DMS153 treated with DMSO at 0.1 percent for 48 hours (cell line): Measurements from ENCODE around the gene TTLL1.
"Not testable (repeated sequence)": the region's sequence is repeated elsewhere in the genome, so short reads cannot be mapped to it uniquely, and the experiment has no call there.

ENCODE experiments used
- DNase-seq: peaks from one replicate; lab custom pipeline; 2025; ENCODE audit not compliant: unreplicated experiment; lab: John Stamatoyannopoulos, UW

The TTLL1 gene

DNA sequence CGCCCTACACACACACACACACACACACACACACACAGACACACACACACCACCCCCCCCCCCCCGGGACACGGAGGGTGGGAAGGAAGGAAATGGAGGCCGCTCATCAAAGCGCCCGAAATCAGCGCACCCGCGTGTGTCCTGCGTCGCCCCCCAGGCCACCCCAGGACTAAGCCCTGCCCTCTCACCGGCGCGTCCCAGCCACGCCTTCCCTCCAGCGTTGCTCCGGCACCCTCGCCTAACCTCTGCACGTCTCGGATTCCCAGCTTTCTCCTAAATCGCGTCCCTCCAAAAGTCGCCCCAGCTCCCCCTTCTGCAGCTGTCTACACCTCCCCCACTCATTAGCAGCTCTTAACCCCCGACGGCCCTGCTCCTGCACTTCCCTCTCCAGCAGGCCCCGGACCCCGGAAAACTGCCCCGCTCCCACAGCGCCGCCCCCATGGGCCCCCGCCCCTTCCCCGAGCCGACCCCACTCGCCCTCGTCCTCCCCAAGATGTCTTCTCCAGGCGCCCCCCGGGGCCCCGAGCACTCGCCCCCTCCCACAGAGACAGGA, 74.8 kb downstream of the TTLL1 start:
- peak; percentile 4 for DNase-seq

DNA sequence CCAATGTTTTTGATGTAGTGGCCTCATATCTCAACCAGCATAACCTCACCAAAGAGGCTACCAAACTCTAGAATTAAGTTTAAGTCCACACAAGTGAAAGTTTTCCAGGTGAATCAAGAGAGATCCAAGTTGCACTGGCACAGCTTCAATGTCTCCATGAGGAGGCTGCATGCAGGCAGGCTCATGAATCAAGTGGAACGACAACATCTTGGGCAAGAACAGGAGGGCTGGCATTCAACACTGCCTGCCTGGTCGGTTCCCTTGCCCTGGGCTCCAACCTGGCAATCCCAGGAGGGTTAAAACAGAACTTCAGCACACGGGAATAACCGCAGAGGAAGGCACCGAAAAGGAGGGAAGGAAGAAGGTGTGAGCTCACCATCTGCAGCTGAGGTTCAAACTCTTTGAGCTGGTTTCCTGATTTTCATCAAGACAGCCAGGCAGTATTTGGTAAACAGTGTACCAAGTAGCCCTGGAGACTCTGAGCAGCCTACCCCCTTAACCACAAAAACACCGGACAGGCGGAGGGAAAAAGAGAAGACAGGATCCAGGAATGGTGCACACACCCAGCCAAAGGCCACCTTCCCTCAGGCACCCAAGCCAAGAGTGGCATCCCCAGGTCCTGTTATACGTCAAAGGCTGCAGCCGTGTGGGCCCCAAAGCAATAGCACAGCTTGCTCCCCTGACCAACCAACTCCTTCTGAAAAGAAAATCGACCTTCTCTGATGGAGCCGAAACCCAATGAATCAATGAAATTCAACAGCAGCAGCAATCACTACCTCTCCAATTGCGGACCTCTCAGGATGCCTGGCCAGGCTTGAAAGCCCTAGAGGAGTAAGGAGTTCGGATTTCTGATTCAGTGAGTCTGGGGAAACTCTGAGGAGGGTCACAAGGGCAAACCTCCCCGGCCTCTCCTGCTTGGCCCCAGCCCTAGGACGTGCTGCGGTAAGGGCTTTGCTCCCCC, 75.6 kb downstream of the TTLL1 start:
- no peak for DNase-seq

DNA sequence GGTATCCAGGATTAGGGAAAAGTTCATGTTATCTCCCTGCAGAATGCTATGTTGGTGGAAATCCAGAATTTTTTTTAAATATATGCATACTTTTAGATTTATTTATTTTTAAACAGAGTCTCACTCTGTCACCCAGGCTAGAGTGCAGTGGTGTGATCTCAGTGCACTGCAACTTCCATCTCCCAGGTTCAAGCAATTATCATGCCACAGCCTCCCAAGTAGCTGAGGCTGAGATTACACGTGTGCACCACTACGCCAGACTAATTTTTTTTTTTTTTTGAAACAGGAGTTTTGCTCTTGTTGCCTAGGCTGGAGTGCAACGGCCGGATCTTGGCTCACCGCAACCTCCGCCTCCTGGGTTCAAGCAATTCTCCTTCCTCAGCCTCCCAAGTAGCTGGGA, 76.8 kb downstream of the TTLL1 start:
- no peak for DNase-seq

DNA sequence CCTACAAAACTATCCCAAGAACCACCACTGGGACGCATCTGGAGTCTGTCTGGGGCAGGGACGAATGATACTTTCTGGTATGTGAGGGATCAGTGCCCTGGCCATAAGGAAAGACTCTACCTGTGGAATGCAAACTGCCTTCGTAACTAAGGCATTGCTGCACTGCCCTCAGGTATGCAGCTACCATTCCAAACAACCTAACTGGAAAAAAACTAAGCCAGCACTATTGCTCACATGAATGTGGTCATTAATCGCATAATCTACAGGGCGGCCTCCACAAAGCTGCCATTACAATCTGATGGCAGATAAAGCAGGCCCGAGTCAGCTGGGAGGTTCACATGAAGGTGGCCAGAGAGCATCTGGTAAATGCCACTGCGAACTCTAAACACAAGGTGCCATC, 78.1 kb downstream of the TTLL1 start:
- no peak for DNase-seq

DNA sequence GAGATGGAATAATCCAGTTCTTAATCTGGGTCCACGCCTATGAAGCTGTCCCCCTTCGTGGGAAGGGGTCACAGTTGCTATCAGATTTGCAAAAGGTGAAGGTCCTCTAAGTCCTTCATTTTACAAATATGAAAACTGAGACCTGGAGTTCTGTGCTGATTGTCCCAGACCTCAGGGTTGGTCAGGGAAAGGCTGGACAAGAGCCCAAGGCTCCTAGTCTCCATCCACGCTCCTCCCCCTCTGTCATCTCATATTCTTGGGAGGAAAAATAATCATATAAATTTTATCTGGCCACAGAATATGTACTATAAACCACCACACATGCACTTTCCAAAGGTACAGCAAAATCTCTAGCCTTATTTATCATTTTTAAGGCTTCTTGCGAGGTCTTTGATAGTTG, 79.7 kb downstream of the TTLL1 start:
- DNase-seq, result no peak

DNA sequence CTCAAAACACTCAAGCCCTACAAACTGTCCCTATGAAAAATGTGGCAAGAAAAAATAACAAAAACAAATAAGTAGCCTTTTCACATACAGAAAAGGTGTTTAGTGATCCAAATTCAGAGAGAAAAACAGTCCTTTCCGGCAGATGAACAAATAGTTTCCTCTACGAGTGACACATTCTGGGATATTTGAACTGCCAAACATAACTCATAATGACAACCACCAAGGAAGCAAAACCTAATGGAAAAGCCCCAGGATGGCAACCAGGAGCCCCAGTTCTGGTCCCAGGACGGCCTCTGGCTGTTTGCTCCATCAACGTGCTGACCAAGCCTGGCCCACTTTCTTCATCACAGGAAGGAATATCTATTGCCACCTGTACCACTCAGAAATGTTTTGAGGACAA, 80.3 kb downstream of the TTLL1 start:
- no peak for DNase-seq

DNA sequence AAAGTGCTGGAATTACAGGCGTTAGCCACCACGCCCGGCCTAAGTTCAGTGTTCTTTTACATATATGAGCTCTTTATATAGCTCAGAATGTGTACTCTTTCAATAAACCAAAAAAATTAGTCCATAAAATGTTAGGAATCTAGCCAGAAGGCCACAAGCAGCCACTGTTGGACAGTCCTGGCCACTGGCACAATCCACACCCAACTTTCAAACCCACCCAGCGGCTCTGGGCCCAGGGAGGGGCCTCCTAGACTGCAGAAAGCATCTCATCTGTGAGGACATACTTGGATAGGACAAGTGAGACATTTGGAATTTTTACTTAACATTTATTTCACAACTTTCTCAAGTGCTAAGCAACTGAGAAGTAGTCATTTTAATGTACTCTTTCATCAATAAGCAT, 80.7 kb downstream of the TTLL1 start:
- no peak for DNase-seq

DNA sequence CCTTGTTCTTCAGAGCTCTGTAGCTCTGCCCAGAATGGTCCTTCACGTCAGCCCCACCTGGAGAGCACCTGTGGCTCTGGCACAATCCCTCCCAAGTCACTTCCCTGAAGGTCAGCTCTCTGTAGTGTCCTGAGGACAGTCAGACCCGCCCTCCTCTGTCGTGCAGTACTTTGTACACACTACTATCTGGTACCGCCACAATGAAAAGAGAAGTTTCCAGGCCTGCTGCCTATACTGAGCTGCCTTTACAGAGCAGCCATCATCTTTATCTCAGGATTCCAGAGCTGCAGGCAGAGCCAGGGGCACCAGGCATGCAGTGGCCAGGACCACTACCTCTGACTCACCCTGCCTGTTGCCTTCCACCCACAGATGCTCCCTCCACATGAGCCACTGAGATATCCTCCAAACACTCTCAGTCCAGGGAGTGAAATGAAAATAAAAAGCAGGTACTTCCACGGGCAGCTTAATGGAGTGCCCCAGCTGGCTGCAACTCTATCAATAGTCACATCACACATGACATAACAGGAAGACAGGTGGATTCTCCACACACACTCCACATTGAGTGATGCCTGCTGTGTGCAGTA, 81.6 kb downstream of the TTLL1 start:
- DNase-seq, result no peak

DNA sequence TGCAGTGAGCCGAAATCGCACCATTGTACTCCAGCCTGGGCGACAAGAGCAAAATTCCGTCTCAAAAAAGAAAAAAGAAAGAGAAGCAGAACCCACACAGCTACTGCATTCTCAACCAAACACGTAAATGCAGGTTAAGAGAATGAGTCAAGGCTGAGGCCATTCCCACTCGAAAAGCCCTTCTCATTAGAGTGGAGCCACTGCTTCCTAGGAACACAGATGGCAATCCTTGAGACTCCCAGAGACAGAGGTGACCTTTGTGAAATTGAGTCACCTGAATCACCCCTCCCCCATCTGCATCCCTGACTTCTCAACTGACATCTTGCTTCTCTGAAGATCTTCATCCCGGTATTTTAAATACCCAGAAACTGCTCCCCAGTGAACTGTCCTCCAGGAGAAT, 82.4 kb downstream of the TTLL1 start:
- no peak for DNase-seq

DNA sequence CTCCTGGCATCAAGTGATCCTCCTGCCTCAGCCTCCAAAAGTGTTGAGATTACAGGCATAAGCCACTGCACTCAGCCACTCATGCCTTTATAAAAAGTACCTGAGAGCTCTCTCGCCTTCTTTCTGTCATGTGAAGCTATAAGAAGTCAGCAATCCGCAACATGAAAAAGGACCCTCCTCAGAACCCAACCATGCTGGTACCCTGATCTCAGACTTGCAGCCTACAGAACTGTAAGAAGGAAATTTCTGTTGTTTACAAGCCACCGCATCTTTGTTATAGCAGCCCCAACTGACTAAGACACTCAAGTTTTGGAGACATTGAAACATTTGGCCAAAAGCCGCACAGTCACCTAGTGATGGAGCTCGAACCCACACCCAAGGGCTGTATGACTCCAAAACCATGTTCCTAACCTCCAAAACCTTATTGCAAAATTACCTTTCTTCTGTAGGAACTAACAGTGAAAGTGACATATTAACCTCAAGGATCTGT, 83.1 kb downstream of the TTLL1 start:
- no peak for DNase-seq

DNA sequence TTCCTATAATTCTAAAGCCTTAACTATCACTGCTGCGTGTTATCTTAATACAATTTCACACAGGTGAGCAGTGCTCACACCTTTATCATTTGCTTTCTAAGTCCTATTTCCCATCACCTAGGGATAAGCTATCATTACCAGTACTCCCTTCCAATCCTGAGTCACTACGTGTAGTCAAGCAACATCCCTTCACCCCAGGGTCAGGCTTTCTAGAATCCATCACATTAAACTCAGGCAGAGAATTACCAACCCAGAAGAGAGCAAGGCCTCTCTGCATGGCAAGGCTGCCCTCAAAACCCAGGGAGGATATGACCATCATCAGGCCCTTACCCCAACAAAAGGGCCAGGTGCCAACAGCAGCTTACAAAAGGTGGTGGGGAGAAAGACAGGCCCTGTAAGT, 84.1 kb downstream of the TTLL1 start:
- DNase-seq, result no peak

DNA sequence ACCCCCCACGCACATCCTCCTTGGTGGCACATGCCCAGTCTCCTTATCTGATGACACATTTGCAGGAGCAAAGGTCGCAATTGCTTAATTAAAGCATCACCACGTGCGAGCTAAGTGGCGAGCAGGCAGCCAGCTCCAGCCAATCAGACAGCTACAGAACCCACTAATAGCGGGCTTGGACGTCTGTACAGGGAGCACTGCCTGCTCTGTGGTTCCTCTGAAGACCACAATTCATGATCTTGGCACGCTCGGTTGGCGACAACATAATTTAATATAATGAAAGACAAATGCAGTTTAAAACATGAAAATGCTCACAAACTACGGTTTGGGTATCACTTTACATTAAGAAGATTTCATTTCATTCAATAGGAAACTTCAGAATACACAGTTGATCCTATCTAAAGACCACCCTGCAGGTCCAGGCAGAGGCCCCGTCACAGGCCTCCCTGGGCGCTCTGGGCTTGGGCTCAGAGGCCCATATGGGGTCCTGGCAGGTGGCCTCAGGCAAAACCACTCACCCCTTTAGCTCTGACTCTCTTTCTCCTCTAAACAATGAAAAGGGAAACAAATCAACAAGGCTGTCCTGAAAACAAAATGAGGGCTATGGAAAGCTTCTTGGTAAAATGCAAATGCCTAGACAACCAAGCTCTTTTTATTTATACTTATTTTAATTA, 84.7 kb downstream of the TTLL1 start:
- no peak for DNase-seq

DNA sequence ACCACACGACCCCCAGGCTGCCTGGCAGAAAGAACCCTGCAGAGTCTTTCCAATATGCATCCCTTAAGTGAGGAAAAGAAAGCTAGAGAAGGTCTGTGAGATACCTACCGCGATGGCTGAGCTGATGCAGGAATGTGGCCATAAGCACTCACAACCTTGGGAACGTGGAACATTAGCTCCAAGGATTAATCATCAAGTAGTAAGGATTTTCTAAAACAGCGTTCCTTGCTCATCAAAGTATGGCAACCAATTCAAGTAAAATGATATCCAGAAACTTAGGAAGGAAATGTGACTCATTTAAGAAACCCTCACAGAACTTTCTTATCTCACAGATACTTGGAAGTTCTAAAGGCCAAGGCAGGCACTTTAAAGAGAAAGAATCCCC, 87.0 kb downstream of the TTLL1 start:
- DNase-seq, result no peak

DNA sequence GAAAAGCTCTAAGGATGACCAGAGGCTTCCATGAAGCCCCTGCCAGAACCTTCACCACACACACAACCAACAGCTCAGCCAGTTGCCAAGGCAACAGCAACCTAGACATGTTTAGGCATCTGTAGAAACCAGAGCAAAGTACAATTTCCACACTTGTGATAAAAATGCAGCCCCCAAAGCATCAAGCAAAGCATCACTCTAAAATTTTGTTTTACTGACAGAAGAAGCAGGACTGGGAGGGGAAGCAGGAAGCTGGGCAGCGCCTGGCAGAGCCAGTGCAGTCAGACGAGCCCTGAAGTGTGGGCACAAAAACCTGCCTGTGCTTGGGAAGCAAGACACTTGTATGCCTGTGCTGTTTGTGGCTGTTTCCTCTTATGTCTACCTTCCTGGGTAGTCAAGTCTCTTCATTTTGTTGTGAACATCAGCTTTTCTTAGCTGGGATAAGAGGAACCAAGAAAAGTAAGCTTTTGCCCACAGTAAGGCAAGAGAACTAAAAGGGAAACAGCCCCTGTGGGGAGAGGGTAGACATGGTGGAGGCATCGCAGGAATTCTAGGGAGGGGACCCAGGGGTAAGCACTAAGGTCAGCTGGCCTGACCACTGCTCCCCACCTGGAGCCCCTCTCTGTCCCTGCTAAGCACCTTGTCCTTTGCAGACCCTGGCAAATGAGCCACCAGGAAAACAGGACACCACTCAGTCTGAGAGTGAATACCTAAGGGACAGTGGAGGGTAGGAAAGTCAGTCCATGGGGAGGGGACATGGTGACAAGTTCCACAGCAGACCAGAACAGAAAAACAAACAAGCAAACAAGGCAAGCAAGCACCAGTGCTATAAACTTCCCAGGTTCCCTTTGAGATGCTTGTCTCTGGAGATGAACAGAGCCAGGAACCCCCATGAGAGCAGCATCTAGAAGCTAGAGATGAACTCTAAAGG, 87.7 kb downstream of the TTLL1 start:
- DNase-seq, result no peak

DNA sequence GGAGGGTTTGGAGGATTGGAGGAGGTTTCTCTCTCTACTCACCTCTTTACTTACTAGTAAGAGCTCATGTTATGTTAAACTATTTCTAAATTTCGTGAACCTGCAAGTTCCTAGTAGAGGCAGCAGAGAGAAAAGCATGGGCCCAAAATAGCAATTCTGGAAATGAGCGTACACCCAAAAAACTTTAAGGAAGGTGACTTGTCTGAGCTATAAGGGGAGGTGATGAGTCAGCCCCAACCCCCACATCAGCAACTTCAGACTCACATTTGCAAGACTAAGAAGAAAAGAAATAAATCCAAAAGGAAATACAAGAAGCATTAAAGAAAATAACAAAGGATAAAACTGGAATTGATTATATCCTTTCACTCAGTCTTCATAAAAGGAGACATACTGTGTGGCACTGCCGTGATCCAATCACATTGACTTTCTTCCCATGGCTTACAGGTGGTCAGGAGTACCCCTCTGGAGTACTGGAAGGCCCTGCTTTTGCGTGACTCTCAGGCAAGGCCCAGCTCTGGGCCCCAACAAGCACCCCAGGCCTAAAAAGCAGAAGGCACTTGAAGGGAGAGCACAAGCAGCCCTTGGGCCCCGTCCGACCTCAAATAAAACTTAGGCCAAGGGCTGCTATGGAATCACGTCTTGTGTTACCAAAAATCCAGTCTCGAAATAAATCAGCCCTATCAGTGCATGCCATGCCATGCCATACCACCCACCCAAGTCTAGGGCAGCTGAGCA, 88.6 kb downstream of the TTLL1 start:
- no peak for DNase-seq

DNA sequence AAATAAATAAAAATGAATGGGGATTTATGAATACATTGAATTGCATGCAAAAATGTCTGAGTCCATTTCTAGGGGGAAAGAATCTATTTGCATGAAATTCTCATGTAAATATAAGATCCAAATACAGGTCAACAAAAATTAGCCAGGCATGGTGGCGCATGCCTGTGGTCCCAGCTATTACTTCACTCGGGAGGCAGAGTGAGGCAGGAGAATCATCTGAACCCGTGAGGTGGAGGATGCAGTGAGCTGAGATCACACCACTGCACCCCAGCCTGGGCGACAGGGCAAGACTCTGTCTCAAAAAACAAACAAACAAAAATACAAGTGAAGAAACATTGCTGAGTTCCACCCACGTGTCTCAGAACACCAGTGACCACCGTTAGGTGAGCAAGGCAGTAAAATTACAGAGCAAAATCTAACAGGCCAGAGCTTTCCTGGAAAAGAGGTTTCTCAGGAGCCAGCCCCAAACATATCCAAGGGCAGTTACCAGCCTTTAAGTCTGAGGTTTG, 91.6 kb downstream of the TTLL1 start:
- DNase-seq, result no peak

DNA sequence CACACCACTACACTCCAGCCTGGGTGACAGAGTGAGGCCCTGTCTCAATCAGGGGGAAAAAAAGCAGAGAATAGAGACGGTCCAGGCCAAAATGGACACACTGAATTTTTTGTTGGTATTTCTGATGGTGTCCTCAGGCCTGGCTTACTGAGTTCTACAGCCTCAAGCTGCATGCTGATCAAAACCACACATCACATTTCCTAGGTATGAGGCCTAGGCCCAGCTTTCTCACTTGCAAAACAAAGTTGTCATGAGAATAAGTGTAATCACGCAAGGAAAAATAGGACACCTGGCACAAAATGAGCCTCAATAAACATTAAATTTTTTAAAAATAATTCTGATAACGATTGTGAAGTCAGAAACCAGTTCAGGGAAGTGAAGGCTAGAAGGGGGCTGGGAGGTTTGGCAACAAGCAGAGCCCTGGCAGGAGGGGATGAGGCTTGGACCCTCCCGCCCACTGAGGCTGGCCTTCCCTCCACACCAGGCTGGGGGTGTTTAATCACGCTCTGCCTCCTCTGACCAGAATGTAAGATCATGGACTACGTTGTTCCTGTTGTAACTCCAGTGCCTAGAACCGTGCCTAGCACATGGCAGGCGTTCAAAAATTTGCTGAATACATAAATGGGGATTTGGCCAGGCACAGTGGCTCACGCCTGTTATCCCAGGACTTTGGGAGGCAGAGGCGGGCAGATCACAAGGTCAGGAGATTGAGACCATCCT, 92.4 kb downstream of the TTLL1 start:
- DNase-seq, result no peak

DNA sequence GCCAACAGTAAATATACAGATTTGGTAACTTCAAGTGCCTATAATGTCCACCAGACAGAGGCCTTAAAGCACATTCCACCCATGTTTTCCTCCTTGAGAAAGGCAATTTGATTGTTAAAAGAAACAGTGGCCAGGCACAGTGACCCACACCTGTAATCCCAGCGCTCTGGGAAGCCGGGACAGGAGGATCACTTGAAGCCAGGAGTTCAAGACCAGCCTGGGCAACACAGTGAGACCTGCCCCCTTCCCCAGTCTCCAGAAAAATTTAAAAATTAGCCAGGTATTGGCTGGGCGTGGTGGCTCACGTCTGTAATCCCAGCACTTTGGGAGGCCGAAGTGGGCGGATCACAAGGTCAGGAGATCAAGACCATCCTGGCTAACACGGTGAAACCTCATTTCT, 93.5 kb downstream of the TTLL1 start:
- not testable (repeated sequence) for DNase-seq
